H1 (cell line): ENCODE measurements around the gene LMAN2.

Source experiments
- CTCF ChIP-seq, 3 experiments: IDR thresholded peaks; 1 replicate in 2 of 3; 2 replicates in 1 of 3; pipeline versions ENCODE4 v1.5.1 to v1.6.1; 2011; ENCODE audit warnings: low read length in 3 of 3, mild to moderate bottlenecking in 3 of 3, inconsistent platforms in 2 of 3, low read depth in 1 of 3, moderate library complexity in 1 of 3; ENCODE audit not compliant: insufficient read depth in 1 of 3; ENCODE audit errors: control extremely low read depth in 1 of 3
- EZH2 ChIP-seq: fragments of 200-600 bp; sonication (generic); IDR thresholded peaks from 2 replicates; pipeline ENCODE4 v1.7.1; 2012; ENCODE audit warnings: low read depth, mild to moderate bottlenecking, moderate library complexity, low read length, inconsistent platforms; ENCODE audit not compliant: severe bottlenecking
- GABPA ChIP-seq: IDR thresholded peaks from 2 replicates; pipeline ENCODE4 v1.6.1; 2011; ENCODE audit warnings: mild to moderate bottlenecking, low read length, moderate library complexity, borderline replicate concordance; ENCODE audit not compliant: insufficient read depth
- KDM5A ChIP-seq: fragments of 200-600 bp; IDR thresholded peaks from 2 replicates; pipeline ENCODE4 v1.7.1; 2012; ENCODE audit warnings: mild to moderate bottlenecking, low read length, inconsistent platforms, mixed read lengths
- POLR2A ChIP-seq, 2 experiments: IDR thresholded peaks; 1 replicate in 1 of 2; 2 replicates in 1 of 2; pipeline ENCODE4 v1.6.1; 2011; ENCODE audit warnings: low read depth in 2 of 2, low read length in 2 of 2, mild to moderate bottlenecking in 2 of 2; ENCODE audit errors: control extremely low read depth in 1 of 2
- RAD21 ChIP-seq, 2 experiments: IDR thresholded peaks in 1 of 2; conservative IDR thresholded peaks in 1 of 2; 2 replicates each; pipeline ENCODE4 v1.6.1; 2011; ENCODE audit warnings: low read depth in 2 of 2, low read length in 2 of 2, improper control_type of control experiment in 1 of 2, inconsistent platforms in 1 of 2, mild to moderate bottlenecking in 1 of 2, moderate library complexity in 1 of 2
- SRF ChIP-seq: IDR thresholded peaks from 2 replicates; pipeline ENCODE4 v1.6.1; 2011; ENCODE audit warnings: mild to moderate bottlenecking, low read depth, low read length, moderate library complexity
- USF2 ChIP-seq: IDR thresholded peaks from 2 replicates; pipeline ENCODE4 v1.6.1; 2011; ENCODE audit warnings: low read length, improper control_type of control experiment

- TF ChIP-seq SRF (no peak), POLR2A (IDR thresholded peaks at IDR 0.05; ENCODE audit: control extremely low read depth in 1 of 2, low read depth in 2 of 2, low read length in 2 of 2) (no peak), GABPA (no peak), CTCF (IDR thresholded peaks at IDR 0.05; ENCODE audit: control extremely low read depth in 1 of 3, insufficient read depth in 1 of 3, low read depth in 1 of 3, low read length in 3 of 3) (no peak), USF2 (no peak), RAD21 (IDR thresholded peaks at IDR 0.05 in 1 of 2, conservative IDR thresholded peaks at IDR 0.05 in 1 of 2; ENCODE audit: low read depth in 2 of 2, low read length in 2 of 2) (no peak), KDM5A (no peak), EZH2 (no peak)
Observed at GRCh38 chr5:177356746-177357145, 5.3 kb upstream of the LMAN2 start.
